Cardiac fibroblast (primary cell): Measurements from ENCODE around the gene PLEKHB2.

Source experiments
- DNase-seq, 2 donors: peaks; one replicate each; pipeline versions ENCODE4 v3.0.0 to v3.0.0-alpha.2; 2010; ENCODE audit warnings: low read depth in 2 of 2
- H3K4me3 ChIP-seq, 2 donors: replicated peaks in 1 of 2; 1 replicate in 1 of 2; 2 replicates in 1 of 2; pipeline ENCODE4 v1.5.1; 2011; ENCODE audit warnings: low read depth in 2 of 2, low read length in 2 of 2, mild to moderate bottlenecking in 2 of 2, moderate library complexity in 1 of 2
- TF ChIP-seq, protein P1 (sequence below): IDR thresholded peaks from one replicate; pipeline ENCODE4 v1.5.1; 2011; ENCODE audit warnings: low read depth, mild to moderate bottlenecking, low read length, inconsistent platforms

Gene PLEKHB2

DNA sequence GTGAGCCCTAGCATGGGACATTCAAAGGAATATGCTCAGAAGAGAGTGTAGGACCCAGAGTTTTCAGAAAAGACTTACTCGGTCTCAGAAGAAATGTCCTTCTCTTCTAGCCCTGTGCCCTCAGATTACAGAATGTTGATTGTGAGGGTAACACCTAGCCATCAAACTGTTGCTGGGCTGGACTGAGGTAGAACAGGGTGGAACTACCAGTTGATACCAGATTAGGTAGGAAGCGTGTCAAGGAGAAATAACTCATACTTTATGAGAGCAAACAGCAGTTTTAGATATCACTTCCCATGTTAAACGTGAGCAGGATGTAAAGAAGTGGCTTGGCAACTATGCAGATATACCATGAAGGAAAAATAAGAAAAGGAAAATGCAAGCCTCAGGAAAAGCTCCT is 22.8 kb downstream of the PLEKHB2 start:
- TF ChIP-seq, protein P1, sequence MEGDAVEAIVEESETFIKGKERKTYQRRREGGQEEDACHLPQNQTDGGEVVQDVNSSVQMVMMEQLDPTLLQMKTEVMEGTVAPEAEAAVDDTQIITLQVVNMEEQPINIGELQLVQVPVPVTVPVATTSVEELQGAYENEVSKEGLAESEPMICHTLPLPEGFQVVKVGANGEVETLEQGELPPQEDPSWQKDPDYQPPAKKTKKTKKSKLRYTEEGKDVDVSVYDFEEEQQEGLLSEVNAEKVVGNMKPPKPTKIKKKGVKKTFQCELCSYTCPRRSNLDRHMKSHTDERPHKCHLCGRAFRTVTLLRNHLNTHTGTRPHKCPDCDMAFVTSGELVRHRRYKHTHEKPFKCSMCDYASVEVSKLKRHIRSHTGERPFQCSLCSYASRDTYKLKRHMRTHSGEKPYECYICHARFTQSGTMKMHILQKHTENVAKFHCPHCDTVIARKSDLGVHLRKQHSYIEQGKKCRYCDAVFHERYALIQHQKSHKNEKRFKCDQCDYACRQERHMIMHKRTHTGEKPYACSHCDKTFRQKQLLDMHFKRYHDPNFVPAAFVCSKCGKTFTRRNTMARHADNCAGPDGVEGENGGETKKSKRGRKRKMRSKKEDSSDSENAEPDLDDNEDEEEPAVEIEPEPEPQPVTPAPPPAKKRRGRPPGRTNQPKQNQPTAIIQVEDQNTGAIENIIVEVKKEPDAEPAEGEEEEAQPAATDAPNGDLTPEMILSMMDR, result no peak
- no peak overlapping the region for H3K4me3 ChIP-seq
- no peak for DNase-seq

DNA sequence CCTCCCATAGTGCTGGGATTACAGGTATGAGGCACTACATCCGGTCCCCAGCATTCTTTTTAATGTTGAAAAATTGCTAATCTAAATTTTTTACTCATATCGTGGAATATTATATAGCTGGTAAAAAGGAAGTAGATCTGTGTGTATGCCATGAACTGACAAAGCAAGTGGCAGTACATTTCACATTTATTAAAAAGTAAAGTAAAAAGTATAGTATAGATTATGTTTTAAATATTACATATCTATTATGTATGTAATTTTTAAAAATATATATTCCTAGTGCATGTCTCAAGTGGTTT is 25.1 kb downstream of the PLEKHB2 start:
- H3K4me3 ChIP-seq, result no peak overlapping the region
- TF ChIP-seq, protein P1, result no peak
- no peak for DNase-seq

DNA sequence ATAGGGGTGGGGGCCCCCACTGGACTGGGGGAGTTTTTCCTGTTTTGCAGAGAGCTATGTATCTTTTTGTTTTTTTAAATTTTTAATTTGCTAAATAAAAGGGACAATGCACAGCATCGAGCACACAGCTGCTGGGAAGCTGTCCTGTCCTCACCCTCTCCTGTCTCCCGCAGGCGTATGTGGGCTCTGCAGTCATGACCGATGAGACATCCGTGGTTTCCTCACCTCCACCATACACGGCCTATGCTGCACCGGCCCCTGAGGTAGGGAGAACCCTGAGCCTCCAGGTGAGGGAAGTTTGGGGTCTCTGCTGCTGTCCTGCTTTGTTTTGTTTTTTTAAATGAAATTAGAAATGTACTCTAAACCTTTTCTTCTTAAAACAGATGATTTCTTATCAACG is 27.6 kb downstream of the PLEKHB2 start:
- no peak overlapping the region for H3K4me3 ChIP-seq
- no peak for DNase-seq

DNA sequence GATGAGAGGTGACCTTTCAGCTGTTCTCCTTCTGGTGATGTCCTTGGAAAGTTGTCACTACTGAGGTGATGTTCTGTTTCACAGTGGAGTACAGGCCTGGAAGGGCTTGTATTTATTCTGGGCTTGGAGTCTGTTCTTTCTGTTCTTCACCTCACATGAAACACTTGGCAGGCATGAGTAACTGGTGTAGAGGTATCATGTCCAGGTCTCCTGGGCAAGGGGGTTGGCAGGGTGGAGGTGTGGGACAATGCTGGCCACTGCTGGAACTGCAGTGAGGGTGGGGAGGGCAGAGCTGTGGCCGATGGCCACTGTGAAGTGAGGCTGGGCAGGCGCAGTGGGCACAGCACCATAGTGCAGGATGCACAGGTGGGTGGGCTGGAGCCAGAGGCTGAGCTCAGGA is 35.4 kb downstream of the PLEKHB2 start:
- no peak overlapping the region for H3K4me3 ChIP-seq
- no peak for DNase-seq
- TF ChIP-seq, protein P1, result no peak

More for the DNA sequence above, 27.6 kb downstream of the PLEKHB2 start:
- TF ChIP-seq, protein P1, result no peak

DNA sequence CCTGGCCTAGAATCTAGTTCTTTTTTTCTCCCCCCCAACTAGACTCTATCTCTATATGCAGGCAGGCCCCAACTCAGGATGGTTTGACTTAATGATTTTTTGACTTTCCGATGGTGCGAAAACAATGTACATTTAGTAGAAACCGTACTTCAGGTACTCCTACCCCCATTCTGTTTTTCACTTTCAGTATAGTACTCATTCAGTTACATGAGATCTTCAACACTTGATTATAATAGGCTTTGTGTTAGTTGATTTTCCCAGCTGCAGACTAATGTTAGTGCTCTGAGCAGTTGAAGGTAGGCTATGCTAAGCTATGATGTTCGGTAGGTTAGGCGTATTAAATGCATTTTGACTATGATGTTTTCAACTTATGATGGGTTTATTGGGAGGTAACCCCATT is 37.7 kb downstream of the PLEKHB2 start:
- TF ChIP-seq, protein P1, result no peak

DNA sequence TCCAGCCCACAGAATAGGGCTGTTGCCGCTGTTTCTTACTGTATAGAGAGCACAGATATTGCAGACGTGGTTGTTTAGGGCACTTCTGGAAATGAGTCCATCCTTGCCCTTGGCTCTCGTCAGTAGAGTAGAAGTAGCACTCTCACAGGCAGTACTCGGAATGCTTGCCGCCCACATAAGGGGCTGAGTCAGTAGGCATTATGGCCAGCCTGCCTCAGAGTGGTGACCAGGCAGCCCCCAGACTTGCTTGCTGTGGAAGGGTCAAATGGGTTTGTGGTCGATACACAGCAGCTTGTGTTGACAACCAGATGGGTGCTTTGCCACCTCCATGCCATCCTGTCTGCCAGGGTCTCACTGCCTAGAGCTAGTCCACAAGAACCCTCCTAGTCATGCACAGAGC is 38.7 kb downstream of the PLEKHB2 start:
- H3K4me3 ChIP-seq, result no peak overlapping the region
- no peak for DNase-seq

More for the DNA sequence above, 37.7 kb downstream of the PLEKHB2 start:
- H3K4me3 ChIP-seq, result no peak overlapping the region
- DNase-seq, result no peak

DNA sequence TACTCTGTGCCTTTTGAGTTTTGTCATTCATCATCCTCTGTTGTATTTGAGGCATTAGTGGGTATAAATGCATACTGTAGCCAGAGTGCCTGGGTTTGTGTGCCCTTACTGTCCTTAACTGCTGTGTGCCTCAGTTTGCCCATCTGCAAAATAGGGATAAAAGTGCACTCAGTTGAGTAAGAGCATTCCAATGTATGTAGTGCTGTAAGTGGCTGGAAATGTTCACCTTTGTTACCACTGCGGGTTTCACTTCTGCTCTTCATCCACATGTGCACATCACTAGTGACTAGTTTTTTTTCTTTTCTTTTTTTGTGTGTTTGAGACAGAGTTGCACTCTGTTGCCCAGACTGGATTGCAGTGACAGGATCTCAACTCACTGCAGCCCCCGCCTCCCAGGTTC is 39.9 kb downstream of the PLEKHB2 start:
- DNase-seq, result no peak
- no peak overlapping the region for H3K4me3 ChIP-seq
- TF ChIP-seq, protein P1, result no peak

More for the DNA sequence above, 38.7 kb downstream of the PLEKHB2 start:
- TF ChIP-seq, protein P1, result no peak
